HG02943 (cell line): ENCODE measurements around the gene COPS8.

Source experiments
- ATAC-seq: cut with Tn5 transposase; IDR thresholded peaks from one replicate; pipeline ENCODE4 v1.9.1; 2021; ENCODE audit warnings: mild to moderate bottlenecking, low read depth, moderate library complexity; ENCODE audit not compliant: unreplicated experiment

Gene COPS8

DNA sequence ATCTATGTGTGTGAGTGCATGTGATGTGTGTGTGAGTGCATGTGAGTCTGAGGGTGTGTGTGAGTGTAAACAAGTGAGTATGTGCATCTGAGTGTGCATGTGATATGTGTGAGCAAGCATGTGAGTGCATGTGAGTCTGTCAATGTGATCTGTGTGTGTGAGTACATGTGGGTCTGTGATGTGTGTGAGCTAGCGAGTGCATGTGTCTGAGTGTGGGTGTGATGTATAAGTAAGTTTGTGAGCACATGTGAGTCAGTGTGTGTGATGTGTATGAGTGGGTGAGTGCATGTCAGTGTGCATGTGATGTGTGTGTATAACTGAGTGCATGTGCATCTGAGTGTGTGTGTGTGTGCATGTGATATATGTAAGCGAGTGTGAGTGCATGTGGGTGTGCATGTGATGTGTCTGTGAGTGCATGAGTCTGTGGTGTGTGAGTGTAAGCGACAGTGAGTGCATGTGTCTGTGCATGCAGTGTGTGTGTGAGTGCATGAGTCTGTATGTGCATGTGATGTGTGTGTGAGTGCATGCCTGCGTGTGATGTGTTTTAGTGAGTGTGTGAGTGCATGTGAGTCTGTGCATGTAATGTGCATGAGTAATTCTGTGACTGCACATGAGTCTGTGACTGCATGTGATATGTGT lies 44.1 kb downstream of the COPS8 start:
- no peak for ATAC-seq

DNA sequence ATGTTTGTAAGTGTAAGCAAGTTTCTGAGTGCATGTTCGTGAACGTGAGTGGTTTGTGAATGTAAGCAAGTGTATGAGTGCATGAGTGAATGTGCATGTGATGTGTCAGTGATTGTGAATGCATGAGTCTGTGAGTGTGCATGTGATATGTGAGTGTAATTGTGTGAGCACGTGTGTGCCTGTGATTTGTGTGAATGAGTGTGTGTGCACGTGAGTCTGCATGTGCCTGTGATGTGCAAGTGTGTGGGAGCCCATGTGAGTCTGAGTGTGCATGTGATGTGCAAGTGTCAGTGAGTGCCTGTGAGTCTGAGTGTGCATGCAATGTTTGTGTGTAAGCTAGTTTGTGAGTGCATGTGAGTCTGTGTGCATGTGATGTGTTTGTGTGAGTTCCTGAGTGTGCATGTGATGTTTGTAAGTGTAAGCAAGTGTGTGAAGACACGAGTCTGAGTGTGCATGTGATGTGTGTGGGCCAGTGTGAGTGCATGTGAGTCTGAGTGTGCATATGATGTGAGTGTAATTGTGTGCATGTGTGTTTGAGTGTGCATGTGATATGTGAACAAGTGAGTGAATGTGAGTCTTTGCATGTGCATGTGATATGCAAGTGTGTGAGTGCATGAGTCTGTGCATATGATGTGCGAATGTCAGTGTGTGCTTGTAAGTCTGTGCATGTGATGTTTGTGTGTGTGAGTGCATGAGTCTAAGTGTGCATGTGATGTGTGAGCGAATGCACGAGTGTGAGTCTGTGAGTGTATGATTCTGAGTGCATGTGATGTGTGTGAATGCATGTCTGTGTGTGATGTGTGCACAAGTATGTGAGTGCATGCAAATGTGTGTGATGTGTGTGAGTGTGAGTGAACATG lies 45.1 kb downstream of the COPS8 start:
- ATAC-seq, result no peak

DNA sequence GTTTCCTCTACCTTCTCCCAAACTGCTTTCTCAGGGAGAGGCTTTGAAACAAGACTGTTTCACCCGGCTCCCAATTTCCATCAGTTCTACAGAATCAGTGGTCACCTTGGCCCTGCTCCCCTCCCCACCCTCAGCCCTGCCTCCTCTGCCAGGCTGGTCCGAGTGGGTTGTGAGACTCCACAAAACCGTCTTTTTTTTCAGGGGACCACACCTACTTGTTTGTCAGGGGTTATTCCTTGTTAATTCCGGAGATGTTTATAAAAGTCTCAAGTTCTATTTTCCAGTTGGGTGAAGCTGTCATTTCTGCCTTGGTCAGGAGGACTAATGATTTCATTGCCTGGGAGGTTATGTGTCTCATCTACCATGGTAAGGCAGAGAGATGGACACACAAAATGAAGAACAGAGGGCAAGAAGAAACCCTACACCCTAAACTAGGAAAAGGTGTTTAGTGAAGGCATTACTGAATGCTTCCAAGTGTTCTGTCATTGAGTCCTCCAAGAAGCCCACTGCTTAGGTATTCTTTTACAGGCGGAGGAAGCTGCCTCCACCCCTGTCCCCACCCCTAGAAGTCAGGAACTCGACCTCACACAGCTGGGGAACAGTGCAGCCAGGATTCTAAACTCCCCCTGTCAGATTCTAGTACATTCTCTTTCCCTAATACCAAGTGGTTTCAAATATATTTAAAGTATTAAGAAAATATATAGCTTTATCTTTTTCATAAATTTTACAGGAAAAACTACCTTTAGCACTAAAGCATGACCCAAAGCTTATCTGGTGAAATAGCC lies 46.3 kb downstream of the COPS8 start:
- no peak for ATAC-seq

- ATAC-seq, result no peak
Measured at GRCh38 chr2:237132799-237133198, 47.1 kb downstream of the COPS8 start.

DNA sequence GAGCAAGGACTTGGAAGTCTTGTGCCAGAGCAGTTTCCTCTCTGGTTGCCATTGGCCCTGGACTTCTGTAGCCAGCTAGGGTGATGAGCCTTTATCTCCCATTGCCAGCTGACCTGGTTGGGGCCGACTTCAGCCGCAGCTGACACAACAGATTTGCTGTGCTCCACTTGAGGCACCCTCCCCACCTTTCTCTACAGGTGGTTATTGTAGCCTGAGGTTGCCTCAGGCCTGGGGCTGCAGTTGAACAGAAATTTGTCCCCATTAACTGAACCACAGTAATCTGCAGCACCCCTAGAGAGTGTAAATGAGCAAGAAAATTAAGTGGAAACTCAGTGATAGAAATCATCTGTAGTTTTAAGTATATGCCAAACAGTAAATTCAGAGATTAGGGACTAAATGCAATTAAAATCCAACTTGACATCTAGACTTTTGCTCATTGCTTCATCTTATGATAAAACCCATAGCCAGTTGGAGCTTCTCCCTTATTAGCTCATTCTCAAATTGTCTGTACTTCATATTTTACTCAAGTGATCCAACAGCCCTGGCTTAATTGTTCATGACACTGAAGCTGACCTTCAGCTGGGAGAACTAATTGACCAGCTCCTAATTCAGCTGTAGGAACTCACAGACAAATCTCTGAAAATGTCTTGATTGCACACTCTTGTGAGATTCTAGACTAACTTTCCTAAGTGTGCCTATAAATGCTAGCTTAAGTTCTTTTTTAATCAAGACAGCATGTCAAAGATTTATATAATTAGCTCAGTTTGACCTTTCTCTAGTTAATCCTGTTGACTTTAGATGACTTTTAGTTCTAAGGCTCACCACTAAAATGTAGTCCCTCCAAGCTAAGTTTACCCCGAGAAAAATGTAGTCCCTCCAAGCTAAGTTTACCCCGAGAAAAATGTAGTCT lies 48.9 kb downstream of the COPS8 start:
- no peak for ATAC-seq

DNA sequence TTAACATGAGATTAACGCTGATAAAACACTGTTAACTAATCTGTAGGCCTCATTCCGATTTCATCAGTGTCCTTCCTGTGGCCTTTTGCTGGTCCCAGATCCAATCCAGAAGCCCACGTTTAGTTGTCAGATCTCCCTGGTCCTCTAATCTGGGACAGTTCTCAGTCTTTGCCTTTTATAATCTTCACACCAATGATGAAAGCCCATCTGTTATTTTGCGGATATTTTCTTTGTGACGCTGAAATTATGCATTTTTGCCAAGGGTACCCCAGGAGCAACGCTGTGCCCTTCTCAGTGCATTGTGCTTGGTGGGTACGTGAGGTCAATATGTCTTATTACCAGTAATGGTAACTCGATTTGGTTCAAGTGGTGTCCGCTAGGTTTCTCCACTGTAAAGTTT lies 51.1 kb downstream of the COPS8 start:
- ATAC-seq, result no peak

DNA sequence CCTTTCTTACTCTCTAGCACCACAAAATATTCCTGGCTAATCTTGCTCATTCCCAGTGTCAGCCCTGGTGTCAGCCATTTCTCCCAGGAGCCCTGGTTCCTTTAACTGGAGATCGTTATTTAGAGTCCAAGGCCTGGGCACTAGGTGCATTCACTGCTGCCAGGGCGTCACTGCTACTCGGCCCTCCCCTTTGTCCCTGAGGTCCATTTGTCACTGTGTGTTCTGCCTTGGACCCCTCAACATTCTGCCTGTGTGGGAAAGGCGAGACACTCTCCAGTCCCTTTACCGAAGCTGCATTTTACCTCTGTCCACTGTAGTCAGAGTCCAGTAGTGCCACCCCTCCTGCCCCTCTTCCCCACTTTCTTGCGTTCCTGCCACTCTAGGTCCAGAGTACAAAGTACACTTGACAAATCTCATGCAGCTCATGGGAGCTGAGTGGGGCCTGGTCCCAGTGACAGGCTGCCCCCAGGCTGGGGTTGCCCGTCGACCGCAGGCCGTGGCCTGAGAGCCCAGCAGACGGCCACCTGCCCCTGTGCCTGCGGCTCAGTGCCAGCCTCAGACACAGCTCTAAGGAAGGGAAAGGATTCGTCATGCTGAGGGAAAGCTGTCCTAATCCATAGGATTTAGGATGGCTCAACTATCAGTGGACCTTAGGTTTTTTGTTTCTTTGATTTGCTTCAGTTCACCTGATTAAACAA lies 52.1 kb downstream of the COPS8 start:
- ATAC-seq, result no peak

- ATAC-seq, result no peak
Measured at GRCh38 chr2:237139123-237139675, 53.5 kb downstream of the COPS8 start.

DNA sequence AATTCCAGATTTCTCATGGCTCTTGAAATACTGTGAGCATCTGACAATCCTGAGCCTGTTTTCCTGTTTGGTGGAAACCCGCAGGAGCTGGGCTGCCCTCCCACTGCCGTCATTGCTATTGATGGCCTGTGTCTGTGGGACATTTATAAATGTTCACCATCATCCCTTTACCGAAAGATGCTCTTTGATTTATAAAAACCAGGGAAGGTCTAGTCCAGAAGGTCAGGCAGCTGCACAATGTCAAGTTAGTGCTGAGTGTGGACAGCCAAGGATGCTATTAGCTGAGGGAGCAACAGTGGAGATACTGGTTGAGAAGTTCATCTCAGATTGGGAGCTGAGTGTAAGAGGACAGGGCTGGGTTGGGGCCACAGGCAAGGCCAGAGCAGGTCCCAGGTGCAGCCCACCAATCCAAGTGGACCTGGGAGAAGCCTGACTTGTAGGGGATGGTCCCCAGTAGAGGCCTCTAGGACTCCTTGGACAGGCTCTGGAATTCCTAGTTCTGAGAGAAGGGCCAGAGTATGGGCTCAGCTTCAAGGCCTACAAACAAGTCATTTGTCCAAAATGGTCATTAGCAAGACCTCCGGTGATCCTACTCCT lies 55.1 kb downstream of the COPS8 start:
- ATAC-seq, result no peak

DNA sequence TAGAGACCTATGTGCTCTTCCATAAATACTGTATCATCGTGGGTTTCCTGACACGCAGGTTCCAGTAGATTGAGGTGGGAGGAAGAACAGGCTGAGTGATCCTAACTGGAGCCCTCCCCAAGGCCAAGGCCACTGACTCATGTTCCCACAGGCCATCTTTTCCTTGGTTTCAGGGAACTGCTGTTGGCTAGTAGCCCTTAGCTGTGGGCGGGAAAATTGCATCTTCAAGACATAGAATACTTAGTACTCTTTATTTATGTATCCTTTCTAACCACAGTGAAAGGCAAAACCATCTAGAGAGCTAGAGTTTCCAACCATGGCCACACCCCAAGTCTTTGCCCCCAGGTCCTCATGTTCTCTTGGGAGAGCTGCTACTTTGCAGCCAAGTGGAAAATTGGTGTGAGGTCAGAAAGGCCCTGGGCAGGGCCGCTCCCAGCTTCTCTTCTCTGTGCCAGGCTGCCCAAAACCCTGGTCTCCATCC lies 55.9 kb downstream of the COPS8 start:
- no peak for ATAC-seq

GRCh38 chr2:237143118-237143517 lies 57.4 kb downstream of the COPS8 start:
- ATAC-seq, result no peak

- no peak for ATAC-seq
Measured at GRCh38 chr2:237143676-237144440, 58.2 kb downstream of the COPS8 start.

DNA sequence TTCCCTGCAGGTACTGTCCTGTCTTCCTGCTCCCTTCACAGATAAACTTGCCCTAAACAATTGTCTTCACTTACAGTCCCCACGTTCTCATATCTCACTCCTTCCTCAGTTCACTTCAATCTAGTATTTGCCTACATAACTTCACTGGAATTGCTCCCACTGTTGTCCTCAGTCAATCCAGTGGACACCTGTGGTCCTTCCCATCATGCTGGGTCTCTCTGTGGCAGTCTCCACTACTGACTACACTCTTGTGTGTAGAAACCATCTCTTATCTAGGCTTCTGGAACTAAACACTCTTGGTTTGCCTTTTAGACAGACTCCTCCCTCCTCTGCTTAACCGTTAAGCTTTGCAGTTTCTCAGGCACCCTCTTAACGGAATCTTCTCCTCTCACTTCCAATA lies 58.8 kb downstream of the COPS8 start:
- ATAC-seq, result no peak

DNA sequence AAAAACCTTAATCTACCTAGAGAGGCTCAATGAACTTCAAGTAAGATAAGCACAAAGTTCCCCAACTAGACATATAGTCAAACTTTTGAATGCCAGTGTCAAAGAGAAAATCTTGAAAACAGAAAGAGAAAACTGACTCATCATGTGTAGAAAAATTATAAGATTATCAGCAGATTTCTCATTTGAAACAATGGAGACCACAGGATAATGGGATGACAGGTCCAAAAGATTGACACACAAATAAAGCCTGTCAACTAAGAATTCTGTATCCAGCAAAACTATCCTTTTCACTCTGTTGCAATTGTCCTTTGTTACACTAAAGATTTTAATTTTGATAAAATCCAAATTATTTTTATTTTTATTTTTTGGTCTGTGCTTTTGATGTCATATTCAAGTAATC lies 61.6 kb downstream of the COPS8 start:
- no peak for ATAC-seq

GRCh38 chr2:237148624-237149023 lies 62.9 kb downstream of the COPS8 start:
- no peak for ATAC-seq

- no peak for ATAC-seq
Measured at GRCh38 chr2:237149425-237149824, 63.7 kb downstream of the COPS8 start.
